Measurements from ENCODE around the gene TBC1D9. TPM values are rescaled to one million over a fixed set of nuclear protein-coding genes. Genes with fewer than 3 reads are reported as not detected.

Gene TBC1D9
- total RNA-seq, 3 donors from 2014 or later = 28.3 to 195 (median 152) TPM

DNA sequence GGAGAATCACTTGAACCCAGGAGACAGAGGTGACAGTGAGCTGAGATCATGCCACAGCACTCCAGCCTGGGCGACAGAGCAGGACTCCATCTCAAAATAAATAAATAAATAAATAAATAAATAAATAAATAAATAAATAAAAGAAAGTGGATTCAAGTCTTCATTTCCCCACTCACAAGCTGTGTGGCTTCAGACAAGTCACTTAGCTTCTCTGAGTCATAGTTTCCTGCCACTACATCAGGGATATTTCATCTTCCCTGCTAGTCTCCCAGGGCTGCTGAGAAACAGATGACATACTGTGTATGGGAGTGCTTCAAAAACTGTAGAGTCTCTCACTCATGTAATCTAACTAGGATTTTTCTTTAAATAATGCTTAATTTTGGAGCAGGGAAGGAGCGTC is 37.2 kb downstream of the TBC1D9 start:
- TF ChIP-seq CTCF (IDR thresholded peaks at IDR 0.05) = no peak
- H3K27me3 ChIP-seq = no peaks in the 10 kb centered on the region
- H3K27ac ChIP-seq = peak overlapping the region; percentile 45 to 48
- intact Hi-C loops (cut with DNase I; ENCODE audit: low total_unique reads) = no loop called here
- no peaks in the 10 kb centered on the region for H3K9me3 ChIP-seq
- DNase-seq (ENCODE audit: low spot score in 2 of 2) = no peak
- H3K4me1 ChIP-seq = peaks cover 0 to 37% of the 10 kb centered on the region in 2 donors
- H3K36me3 ChIP-seq = no peaks in the 10 kb centered on the region
- H3K4me3 ChIP-seq = no peak overlapping the region

- no peak for TF ChIP-seq CTCF (IDR thresholded peaks at IDR 0.05)
- TF ChIP-seq POLR2A (IDR thresholded peaks at IDR 0.05) = no peak
- TF ChIP-seq POLR2AphosphoS5 (IDR thresholded peaks at IDR 0.05) = no peak
- intact Hi-C loops (cut with DNase I; ENCODE audit: low total_unique reads) = no loop called here
- peak overlapping the region; percentile 48 to 61 for H3K27ac ChIP-seq
These were observed 37.8 kb downstream of the TBC1D9 start for GRCh38 chr4:140718241-140718952.

DNA sequence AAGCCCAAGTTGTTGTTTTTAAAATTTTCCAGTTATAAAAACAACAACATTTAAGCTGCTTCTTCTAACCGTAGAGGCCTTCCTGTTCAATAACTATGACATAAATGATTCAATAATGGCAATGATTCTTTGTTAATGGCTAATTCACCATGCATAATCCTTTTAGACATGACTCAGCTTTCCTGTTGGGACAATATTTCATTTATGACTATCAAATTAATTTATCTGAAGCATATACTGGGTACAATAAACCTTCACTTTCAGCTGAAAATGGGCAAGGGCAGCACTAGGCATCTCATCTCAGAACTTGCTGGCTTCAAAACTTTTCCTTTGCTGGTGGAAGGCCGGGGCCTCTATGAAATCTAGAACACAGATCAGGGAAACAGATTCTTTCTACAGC is 38.9 kb downstream of the TBC1D9 start:
- H3K4me1 ChIP-seq = peaks cover 0 to 34% of the 10 kb centered on the region in 2 donors
- H3K36me3 ChIP-seq = no peaks in the 10 kb centered on the region
- H3K4me3 ChIP-seq = no peak overlapping the region
- TF ChIP-seq CTCF (IDR thresholded peaks at IDR 0.05) (no peak), POLR2AphosphoS5 (IDR thresholded peaks at IDR 0.05) (no peak), POLR2A (IDR thresholded peaks at IDR 0.05) (no peak)
- no peaks in the 10 kb centered on the region for H3K9me3 ChIP-seq
- H3K27ac ChIP-seq = peak overlapping the region; percentile 5 to 61
- intact Hi-C loops (cut with DNase I; ENCODE audit: low total_unique reads) = no loop called here
- H3K27me3 ChIP-seq = no peaks in the 10 kb centered on the region
- DNase-seq (ENCODE audit: low spot score in 2 of 2) = no peak

More at GRCh38 chr4:140718241-140718952, 37.8 kb downstream of the TBC1D9 start:
- H3K9me3 ChIP-seq = no peaks in the 10 kb centered on the region
- peaks cover 0 to 37% of the 10 kb centered on the region in 2 donors for H3K4me1 ChIP-seq
- H3K27me3 ChIP-seq = no peaks in the 10 kb centered on the region
- DNase-seq (ENCODE audit: low spot score in 2 of 2) = no peak
- H3K36me3 ChIP-seq = no peaks in the 10 kb centered on the region
- H3K4me3 ChIP-seq = no peak overlapping the region

GRCh38 chr4:140715119-140715518 is 41.1 kb downstream of the TBC1D9 start:
- Histone ChIP-seq H3K27ac (peak overlapping the region; percentile 10 to 14), H3K4me3 (no peak overlapping the region), H3K36me3 (no peaks in the 10 kb centered on the region), H3K9me3 (no peaks in the 10 kb centered on the region), H3K27me3 (no peaks in the 10 kb centered on the region), H3K4me1 (peaks cover 0 to 18% of the 10 kb centered on the region in 2 donors)
- TF ChIP-seq CTCF (IDR thresholded peaks at IDR 0.05) (no peak), POLR2A (IDR thresholded peaks at IDR 0.05) (no peak), POLR2AphosphoS5 (IDR thresholded peaks at IDR 0.05) (no peak)
- no peak for DNase-seq (ENCODE audit: low spot score in 2 of 2)
- intact Hi-C loops (cut with DNase I; ENCODE audit: low total_unique reads) = no loop called here

DNA sequence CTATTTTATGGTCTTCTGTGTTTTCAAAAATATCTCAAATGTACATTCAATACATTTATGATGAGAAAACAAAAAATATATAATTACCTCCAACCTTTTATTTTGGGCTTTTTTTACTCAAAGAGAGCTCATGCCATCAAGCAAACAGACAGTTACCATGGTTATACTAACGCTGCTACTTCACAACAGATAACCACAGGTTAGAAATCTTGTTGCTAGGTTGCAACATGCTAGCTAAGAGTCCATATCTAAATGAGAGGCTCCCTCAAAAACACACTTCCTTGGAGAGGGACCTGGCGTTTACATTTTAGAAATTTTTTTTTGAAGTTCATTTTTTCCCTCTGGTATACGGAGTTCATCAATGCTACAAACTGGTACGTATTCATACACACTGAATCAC is 44.3 kb downstream of the TBC1D9 start:
- Histone ChIP-seq H3K27ac (no peak overlapping the region), H3K27me3 (no peaks in the 10 kb centered on the region), H3K36me3 (no peaks in the 10 kb centered on the region), H3K4me1 (peaks cover 0 to 13% of the 10 kb centered on the region in 2 donors), H3K4me3 (no peak overlapping the region), H3K9me3 (no peaks in the 10 kb centered on the region)
- intact Hi-C loops (cut with DNase I; ENCODE audit: low total_unique reads) = no loop called here
- no peak for DNase-seq (ENCODE audit: low spot score in 2 of 2)
- TF ChIP-seq CTCF (IDR thresholded peaks at IDR 0.05) (no peak), POLR2AphosphoS5 (IDR thresholded peaks at IDR 0.05) (no peak), POLR2A (IDR thresholded peaks at IDR 0.05) (no peak)
